CD4-positive, alpha-beta T cell (primary cell): ENCODE data around the gene FUZ. TPM values are rescaled to one million over a fixed set of nuclear protein-coding genes. Genes with fewer than 3 reads are reported as not detected.
A peak's percentile ranks its signal among the peaks of the same experiment; 100 is the strongest.

Experiments
- ATAC-seq: fragments of 200-7000 bp; cut with Tn5 transposase; one replicate; pipeline ENCODE4 v1.10.0; 2022; ENCODE audit warnings: mild to moderate bottlenecking; ENCODE audit not compliant: poor library complexity
- CTCF ChIA-PET: fragments of 350-600 bp; sonication (Branson Sonifier 250); formaldehyde crosslinking; loops from one replicate; lab custom pipeline; 2021; ENCODE audit warnings: antibody characterized with exemption, inconsistent platforms; lab: Charles Lee
- POLR2A ChIA-PET: fragments of 350-600 bp; sonication (Branson Sonifier 250); formaldehyde crosslinking; loops from one replicate; lab custom pipeline; 2021; ENCODE audit warnings: antibody characterized with exemption, inconsistent platforms; lab: Charles Lee
- DNase-seq, 14 experiments: peaks; one replicate each; pipeline ENCODE4 v3.0.0-alpha.2; 2013 to 2020; ENCODE audit warnings: mixed read lengths in 2 of 14
- H3K27ac ChIP-seq, 2 donors: one replicate each; pipeline versions ENCODE4 v1.5.1 to v1.7.0; 2013; ENCODE audit warnings: low read length in 2 of 2, low read depth in 1 of 2, mild to moderate bottlenecking in 1 of 2
- H3K27me3 ChIP-seq, 2 experiments: 1 replicate in 1 of 2; 2 replicates in 1 of 2; pipeline versions ENCODE4 v1.6.1 to v1.7.0; 2013; ENCODE audit warnings: low read length in 2 of 2, control low read depth in 1 of 2, mild to moderate bottlenecking in 1 of 2, moderate library complexity in 1 of 2; ENCODE audit not compliant: insufficient read depth in 2 of 2, control insufficient read depth in 1 of 2
- H3K36me3 ChIP-seq: one replicate; pipeline ENCODE4 v1.6.1; 2013; ENCODE audit warnings: low read length, control low read depth; ENCODE audit not compliant: insufficient read depth
- H3K4me1 ChIP-seq: one replicate; pipeline ENCODE4 v1.6.1; 2013; ENCODE audit warnings: low read length, control low read depth; ENCODE audit not compliant: insufficient read depth
- H3K4me3 ChIP-seq: one replicate; pipeline ENCODE4 v1.5.1; 2013; ENCODE audit warnings: mild to moderate bottlenecking, low read length, moderate library complexity
- H3K9me3 ChIP-seq, 2 experiments: 1 replicate in 1 of 2; 2 replicates in 1 of 2; pipeline versions ENCODE4 v1.6.1 to v1.7.0; 2013; ENCODE audit warnings: low read length in 2 of 2, mild to moderate bottlenecking in 2 of 2, control low read depth in 1 of 2, moderate library complexity in 1 of 2; ENCODE audit not compliant: control insufficient read depth in 1 of 2, insufficient read depth in 1 of 2
- H3K27ac Mint-ChIP-seq: one replicate; pipeline ENCODE4 v1.8.0; 2020; ENCODE audit warnings: mixed read lengths
- H3K27me3 Mint-ChIP-seq: one replicate; pipeline ENCODE4 v1.8.0; 2021; ENCODE audit warnings: mixed read lengths
- H3K36me3 Mint-ChIP-seq: one replicate; pipeline ENCODE4 v1.8.0; 2021; ENCODE audit warnings: low read depth, mixed read lengths
- H3K4me1 Mint-ChIP-seq: one replicate; pipeline ENCODE4 v1.8.0; 2021; ENCODE audit warnings: low read depth, mixed read lengths
- H3K4me3 Mint-ChIP-seq: one replicate; pipeline ENCODE4 v1.8.0; 2020; ENCODE audit warnings: mild to moderate bottlenecking, mixed read lengths
- H3K9me3 Mint-ChIP-seq: one replicate; pipeline ENCODE4 v1.8.0; 2020; ENCODE audit warnings: mixed read lengths
- intact Hi-C, 2 experiments: fragments of 100-400 bp; cut with DNase I in 1 of 2; cut with micrococcal nuclease in 1 of 2; formaldehyde crosslinking; loops; one replicate each; pipeline versions ENCODE4 v1.15.1 to v1.9.0; 2023 to 2025; cut with DNase I, micrococcal nuclease
- total RNA-seq, 174 experiments: library from RNA in 2 of 174; stranded (reverse) in 2 of 174; gene quantifications; one replicate each; pipeline ENCODE4 v1.2.3 and lab custom pipeline; 2021 to 2026
- TF ChIP-seq, protein P1 (sequence below): fragments of 200-600 bp; IDR thresholded peaks from one replicate; pipeline ENCODE4 v1.8.0; 2022; ENCODE audit warnings: antibody characterized with exemption, mild to moderate bottlenecking

FUZ gene
- total RNA-seq, 2 experiments from 2014 or later: 14.9 to 15.2 TPM

DNA sequence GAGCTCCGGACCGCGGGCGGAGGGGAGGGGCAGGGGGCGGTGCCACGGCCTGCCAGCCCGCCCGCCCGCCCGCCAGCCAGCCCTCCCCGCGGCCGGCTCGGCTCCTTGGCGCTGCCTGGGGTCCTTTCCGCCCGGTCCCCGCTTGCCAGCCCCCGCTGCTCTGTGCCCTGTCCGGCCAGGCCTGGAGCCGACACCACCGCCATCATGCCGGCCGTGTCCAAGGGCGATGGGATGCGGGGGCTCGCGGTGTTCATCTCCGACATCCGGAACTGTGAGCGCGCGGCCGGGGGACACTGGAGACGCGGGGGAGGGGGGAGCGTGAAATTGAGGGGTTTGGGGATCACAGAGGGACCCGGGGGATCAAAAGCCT is 46.2 kb downstream of the FUZ start, which contains the start of gene AP2A1:
AP2A1 (plus strand) TSS at position 72 of the 370 bp plus-strand sequence; CDS start at position 205, 133 bp downstream.
- H3K9me3 Mint-ChIP-seq: no peaks in the 10 kb centered on the region
- ChIA-PET CTCF (interaction anchor here (1.1 to 1.4 kb wide), 3 partner anchors 49 to 95 kb away, joined by 3 to 5 read pairs (median 4); no protein-coding TSS in a partner anchor), POLR2A (interaction anchor here (0.7 to 2.4 kb wide), 20 partner anchors 10 to 1403 kb away, joined by 3 to 26 read pairs (median 5); partner anchors contain the start of genes AKT1S1, ATF5, CPT1C and FUZ)
- peak within 1 kb of the TSS; percentile 94 for H3K4me3 Mint-ChIP-seq
- H3K4me3 ChIP-seq: peak within 1 kb of the TSS; percentile 91
- ATAC-seq (no peak), DNase-seq (no peak)
- peaks cover 47% of the 10 kb centered on the region for H3K4me1 Mint-ChIP-seq
- H3K27me3 Mint-ChIP-seq: no peaks in the 10 kb centered on the region
- peaks cover 22% of the 10 kb centered on the region for H3K36me3 Mint-ChIP-seq
- no peaks in the 10 kb centered on the region for H3K27me3 ChIP-seq
- H3K36me3 ChIP-seq: peaks cover 3% of the 10 kb centered on the region
- intact Hi-C loops: loop anchor here (1.0 to 5.0 kb wide), 7 partner anchors 45 to 162 kb away; partner anchors contain the start of genes FUZ (in 2 of the 2), AKT1S1 (in 1 of the 2), ATF5 (in 1 of the 2) and NUP62 (in 1 of the 2)
- H3K4me1 ChIP-seq: peaks cover 32% of the 10 kb centered on the region
- peak within 1 kb of the TSS; percentile 76 for H3K27ac Mint-ChIP-seq
- TF ChIP-seq, protein P1, sequence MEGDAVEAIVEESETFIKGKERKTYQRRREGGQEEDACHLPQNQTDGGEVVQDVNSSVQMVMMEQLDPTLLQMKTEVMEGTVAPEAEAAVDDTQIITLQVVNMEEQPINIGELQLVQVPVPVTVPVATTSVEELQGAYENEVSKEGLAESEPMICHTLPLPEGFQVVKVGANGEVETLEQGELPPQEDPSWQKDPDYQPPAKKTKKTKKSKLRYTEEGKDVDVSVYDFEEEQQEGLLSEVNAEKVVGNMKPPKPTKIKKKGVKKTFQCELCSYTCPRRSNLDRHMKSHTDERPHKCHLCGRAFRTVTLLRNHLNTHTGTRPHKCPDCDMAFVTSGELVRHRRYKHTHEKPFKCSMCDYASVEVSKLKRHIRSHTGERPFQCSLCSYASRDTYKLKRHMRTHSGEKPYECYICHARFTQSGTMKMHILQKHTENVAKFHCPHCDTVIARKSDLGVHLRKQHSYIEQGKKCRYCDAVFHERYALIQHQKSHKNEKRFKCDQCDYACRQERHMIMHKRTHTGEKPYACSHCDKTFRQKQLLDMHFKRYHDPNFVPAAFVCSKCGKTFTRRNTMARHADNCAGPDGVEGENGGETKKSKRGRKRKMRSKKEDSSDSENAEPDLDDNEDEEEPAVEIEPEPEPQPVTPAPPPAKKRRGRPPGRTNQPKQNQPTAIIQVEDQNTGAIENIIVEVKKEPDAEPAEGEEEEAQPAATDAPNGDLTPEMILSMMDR: no peak
- H3K27ac ChIP-seq: peak within 1 kb of the TSS; percentile 70 to 84
- no peaks in the 10 kb centered on the region for H3K9me3 ChIP-seq

DNA sequence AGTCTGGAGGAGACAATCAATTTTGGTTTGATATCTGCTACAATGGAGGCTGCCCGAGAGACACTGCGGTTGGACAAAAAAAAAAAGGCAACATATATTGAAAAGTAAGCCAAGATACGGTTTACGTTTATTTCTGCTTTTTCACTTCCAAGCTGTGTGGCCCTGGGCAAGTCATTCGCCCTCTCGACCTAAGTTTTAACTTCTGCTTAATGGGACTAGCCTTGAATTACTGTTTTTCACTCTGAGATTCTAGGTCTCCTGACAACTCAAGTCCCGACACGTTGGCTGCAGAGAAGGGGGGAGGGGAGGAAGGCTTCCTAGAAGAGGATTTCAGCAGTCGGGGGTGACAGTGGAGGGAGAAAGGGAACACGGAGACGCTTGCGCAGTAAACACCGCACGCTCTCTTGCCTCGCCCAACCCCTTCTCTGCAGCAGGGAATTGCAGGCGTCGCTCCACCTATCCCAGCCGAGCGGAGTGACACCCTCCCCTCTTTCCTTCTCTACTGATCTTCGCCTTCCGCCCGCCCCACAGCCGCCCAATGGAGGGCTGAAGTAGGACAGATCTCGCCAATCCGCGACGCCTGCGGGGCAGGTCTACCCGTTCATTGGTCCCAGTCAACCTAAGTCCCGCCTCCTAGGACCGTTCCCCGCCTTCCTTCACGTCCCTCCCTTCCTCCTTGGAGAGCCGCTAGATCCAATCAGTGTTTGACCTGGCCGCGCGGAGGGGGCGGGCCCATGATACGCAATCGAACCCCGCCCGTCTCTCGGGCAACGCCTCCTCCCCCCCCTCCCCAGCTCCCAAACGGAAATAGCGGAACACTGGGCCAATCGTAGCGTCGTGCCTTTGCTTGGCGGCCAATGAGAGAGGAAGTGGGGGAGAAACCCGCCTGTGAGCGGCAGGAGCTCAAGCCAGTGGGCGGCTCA is 46.8 kb downstream of the FUZ start:
- H3K9me3 Mint-ChIP-seq: no peaks in the 10 kb centered on the region
- Histone ChIP-seq H3K27ac (peak overlapping the region in 1 of 2 donors; percentile 84), H3K27me3 (no peaks in the 10 kb centered on the region), H3K4me3 (peak overlapping the region; percentile 71), H3K9me3 (no peaks in the 10 kb centered on the region), H3K36me3 (peaks cover 3% of the 10 kb centered on the region), H3K4me1 (peaks cover 32% of the 10 kb centered on the region)
- peak overlapping the region; percentile 76 for H3K27ac Mint-ChIP-seq
- ChIA-PET POLR2A (interaction anchor here (0.6 to 2.4 kb wide), 21 partner anchors 10 to 1402 kb away, joined by 3 to 26 read pairs (median 5); partner anchors contain the start of genes AKT1S1, ATF5, CPT1C and FUZ), CTCF (interaction anchor here (1.1 to 1.4 kb wide), 3 partner anchors 49 to 94 kb away, joined by 3 to 5 read pairs (median 4); no protein-coding TSS in a partner anchor)
- H3K27me3 Mint-ChIP-seq: no peaks in the 10 kb centered on the region
- peak; percentile 86 for ATAC-seq
- peak overlapping the region; percentile 94 for H3K4me3 Mint-ChIP-seq
- TF ChIP-seq, protein P1: no peak
- intact Hi-C loops: loop anchor here (1.0 to 5.0 kb wide), 7 partner anchors 46 to 163 kb away; partner anchors contain the start of genes FUZ (in 2 of the 2), AKT1S1 (in 1 of the 2), ATF5 (in 1 of the 2) and NUP62 (in 1 of the 2)
- DNase-seq: peak; percentile 98 to 100 (median 99)
- peaks cover 16% of the 10 kb centered on the region for H3K36me3 Mint-ChIP-seq
- H3K4me1 Mint-ChIP-seq: peaks cover 45% of the 10 kb centered on the region

DNA sequence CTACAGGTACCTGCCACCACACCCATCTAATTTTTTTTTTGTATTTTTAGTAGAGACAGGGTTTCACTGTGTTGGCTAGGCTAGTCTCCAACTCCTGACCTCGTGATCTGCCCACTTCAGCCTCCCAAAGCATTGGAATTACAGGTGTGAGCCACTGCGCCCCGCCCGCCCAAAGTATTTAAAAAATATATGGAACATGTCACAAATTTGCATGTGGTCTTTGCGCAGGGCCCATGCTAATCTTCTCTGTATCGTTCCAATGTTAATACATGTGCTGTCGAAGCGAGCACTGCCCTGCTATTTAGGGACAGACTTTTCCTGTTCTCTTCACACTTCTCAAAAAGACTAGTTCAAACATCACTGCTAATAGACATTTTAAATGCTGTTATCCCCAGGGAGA is 48.8 kb downstream of the FUZ start:
- H3K27me3 Mint-ChIP-seq: no peaks in the 10 kb centered on the region
- H3K27ac Mint-ChIP-seq: no peak overlapping the region
- Histone ChIP-seq H3K27ac (no peak overlapping the region), H3K4me1 (peaks cover 35% of the 10 kb centered on the region), H3K9me3 (no peaks in the 10 kb centered on the region), H3K27me3 (no peaks in the 10 kb centered on the region), H3K4me3 (no peak overlapping the region), H3K36me3 (no peaks in the 10 kb centered on the region)
- ATAC-seq: no peak
- peaks cover 33% of the 10 kb centered on the region for H3K4me1 Mint-ChIP-seq
- POLR2A ChIA-PET: no interaction called here
- CTCF ChIA-PET: no interaction called here
- H3K36me3 Mint-ChIP-seq: peaks cover 11% of the 10 kb centered on the region
- DNase-seq: no peak
- H3K4me3 Mint-ChIP-seq: no peak overlapping the region
- intact Hi-C loops: no loop called here
- TF ChIP-seq, protein P1: no peak
- H3K9me3 Mint-ChIP-seq: no peaks in the 10 kb centered on the region
